Epithelial cell of proximal tubule (primary cell): ENCODE measurements around the gene PEPD. TPM values are rescaled to one million over a fixed set of nuclear protein-coding genes. Genes with fewer than 3 reads are reported as not detected.

Source experiments
- DNase-seq: peaks from one replicate; pipeline ENCODE4 v3.0.0-alpha.2; 2011; ENCODE audit warnings: low read depth
- H3K4me3 ChIP-seq: 2 replicates; pipeline ENCODE4 v1.5.1; 2011; ENCODE audit warnings: low read depth, mild to moderate bottlenecking, low read length
- total RNA-seq: library from RNA; depleted of rRNA; stranded (reverse); fragments of >200 nt; gene quantifications from 2 replicates; pipeline ENCODE4 v1.2.3, GENCODE V29; 2015
- TF ChIP-seq, protein P1 (sequence below): conservative IDR thresholded peaks from 2 replicates; pipeline ENCODE4 v1.5.1; 2012; ENCODE audit warnings: low read depth, mild to moderate bottlenecking, low read length

PEPD gene
- total RNA-seq, 1 donor from 2014 or later: 56.7 TPM

DNA sequence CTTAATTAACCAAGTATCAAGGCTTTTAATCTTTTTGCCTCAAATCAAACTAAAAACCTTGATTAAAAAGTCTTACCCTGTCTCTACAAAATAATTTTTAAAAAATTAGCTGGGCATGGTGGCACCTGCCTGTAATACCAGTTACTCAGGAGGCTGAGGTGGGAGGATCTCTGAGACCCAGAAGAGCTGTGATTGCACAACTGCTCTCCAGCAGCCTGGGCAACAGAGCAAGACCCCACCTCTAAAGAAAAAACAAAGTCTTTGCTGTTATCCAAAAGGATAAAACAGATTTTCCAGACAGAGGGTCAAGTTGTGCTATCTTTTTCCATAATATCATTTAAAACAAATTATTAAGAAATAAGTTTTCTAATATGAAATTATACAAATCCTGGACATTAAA lies 174.9 kb downstream of the PEPD start:
- no peak for DNase-seq
- TF ChIP-seq, protein P1, sequence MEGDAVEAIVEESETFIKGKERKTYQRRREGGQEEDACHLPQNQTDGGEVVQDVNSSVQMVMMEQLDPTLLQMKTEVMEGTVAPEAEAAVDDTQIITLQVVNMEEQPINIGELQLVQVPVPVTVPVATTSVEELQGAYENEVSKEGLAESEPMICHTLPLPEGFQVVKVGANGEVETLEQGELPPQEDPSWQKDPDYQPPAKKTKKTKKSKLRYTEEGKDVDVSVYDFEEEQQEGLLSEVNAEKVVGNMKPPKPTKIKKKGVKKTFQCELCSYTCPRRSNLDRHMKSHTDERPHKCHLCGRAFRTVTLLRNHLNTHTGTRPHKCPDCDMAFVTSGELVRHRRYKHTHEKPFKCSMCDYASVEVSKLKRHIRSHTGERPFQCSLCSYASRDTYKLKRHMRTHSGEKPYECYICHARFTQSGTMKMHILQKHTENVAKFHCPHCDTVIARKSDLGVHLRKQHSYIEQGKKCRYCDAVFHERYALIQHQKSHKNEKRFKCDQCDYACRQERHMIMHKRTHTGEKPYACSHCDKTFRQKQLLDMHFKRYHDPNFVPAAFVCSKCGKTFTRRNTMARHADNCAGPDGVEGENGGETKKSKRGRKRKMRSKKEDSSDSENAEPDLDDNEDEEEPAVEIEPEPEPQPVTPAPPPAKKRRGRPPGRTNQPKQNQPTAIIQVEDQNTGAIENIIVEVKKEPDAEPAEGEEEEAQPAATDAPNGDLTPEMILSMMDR: no peak
- H3K4me3 ChIP-seq: no peak overlapping the region

DNA sequence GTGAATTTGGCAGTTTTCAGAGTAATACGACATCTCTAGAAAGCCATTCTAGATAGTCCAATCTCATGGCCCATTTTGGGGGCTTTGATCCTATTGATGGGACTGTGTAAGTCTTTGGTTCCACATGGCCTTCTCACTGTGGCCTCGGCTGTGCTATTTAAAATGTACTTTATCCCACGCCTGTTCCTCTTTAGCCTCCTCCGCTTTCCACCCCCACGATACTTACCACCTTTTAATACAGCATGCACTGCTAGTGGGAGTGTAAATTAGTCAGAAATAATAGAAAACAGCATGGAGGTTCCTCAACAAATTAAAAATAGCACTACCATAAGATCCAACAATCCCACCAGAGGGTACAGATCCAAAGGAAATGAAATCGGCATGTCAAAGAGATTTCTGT lies 176.4 kb downstream of the PEPD start:
- no peak overlapping the region for H3K4me3 ChIP-seq
- TF ChIP-seq, protein P1: no peak
- no peak for DNase-seq

DNA sequence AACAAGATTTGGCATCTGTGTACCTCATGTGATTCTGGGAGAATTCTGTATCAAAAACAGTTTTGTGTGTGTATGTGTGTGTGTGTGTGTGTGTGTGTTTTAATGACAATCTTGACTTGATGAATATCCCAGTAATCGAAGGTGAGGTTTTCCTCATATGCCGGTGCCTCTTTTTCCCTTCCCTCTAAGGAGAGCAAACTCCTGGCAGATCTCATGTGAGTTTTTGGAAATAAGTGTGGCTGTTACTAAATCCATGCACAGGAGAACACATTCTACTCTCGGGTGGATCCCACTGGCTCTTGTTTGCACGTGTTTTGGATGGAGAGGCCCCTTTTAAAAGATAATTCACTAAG lies 177.0 kb downstream of the PEPD start:
- no peak for DNase-seq
- TF ChIP-seq, protein P1: no peak
- H3K4me3 ChIP-seq: no peak overlapping the region

DNA sequence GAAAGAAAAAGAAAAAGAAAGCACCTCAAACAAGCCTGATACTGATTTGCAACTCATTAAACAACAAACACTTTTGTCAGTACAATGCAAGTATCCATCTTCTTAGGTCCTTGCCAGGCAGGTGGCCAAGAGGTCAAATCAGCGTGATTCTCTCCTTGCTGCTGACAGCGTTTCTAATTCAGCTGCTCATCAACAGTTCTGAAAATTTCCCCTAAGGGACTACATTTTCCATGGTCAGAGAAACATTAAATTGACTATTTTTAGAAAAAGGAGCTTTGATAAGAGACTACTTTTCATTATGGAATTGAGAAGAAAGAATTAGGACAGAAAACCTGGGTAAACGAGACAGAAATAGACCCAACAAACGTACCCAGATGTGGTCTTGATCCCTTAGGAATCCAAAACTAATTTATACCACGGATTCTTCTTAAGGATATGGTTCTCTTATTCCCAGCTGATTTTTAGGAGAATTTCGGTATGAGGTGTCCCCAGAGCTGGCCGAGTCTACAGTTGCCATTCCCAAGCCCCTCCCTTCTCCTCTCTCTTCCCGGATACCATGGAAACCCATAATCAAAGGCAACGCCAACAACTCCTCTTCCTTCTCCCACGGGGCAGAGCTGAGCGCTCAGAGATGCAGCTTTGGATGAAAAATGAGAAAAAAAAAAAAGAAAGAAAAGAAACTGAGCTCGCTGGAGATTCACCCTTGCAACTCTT lies 177.6 kb downstream of the PEPD start:
- DNase-seq: no peak
- TF ChIP-seq, protein P1: no peak

DNA sequence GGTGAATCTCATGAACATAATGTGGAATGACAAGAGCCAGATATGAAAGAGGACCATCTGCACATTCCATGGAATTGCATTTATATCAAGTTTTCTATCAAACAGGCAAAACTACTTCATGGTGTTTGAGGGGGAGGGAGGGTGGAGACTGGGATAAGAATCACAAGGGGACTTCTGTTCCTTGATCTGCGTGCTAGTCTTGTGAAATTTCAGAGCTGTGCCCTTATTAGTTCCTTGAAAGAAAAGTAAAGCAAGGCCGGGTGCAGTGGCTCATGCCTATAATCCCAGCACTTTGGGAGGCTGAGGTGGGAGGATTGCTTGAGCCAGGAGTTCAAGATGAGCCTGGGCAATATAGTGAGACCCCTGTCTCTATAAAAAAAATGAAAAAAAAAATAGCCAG lies 178.3 kb downstream of the PEPD start:
- H3K4me3 ChIP-seq: no peak overlapping the region
- DNase-seq: no peak
- TF ChIP-seq, protein P1: no peak

More for the DNA sequence above, 177.6 kb downstream of the PEPD start:
- no peak overlapping the region for H3K4me3 ChIP-seq

DNA sequence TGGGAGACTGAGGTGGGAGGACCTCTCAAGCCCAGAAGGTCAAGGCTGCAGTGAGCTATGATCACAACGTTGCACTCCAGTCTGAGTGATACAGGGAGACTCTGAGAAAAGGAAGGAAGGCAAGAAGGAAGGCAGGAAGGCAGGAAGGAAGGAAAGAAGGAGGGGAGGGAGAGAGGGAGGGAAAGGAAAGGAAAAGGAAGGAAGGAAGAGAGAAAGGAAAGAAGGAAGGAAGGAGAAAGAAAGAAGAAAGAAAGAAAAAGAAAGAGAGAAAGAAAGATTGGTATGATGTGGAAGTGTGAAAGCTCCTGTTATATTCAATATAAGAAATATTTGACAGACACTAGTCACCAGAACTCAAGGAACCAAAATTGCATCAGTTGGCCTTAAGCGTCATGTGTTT lies 180.6 kb downstream of the PEPD start:
- no peak for DNase-seq
- TF ChIP-seq, protein P1: no peak
- H3K4me3 ChIP-seq: no peak overlapping the region
